ENCODE data around the gene FBRSL1.

Gene FBRSL1

GRCh38 chr12:132558861-132559623 lies 69.1 kb downstream of the FBRSL1 start:
- DNase-seq (ENCODE audit: low read depth): no peak

GRCh38 chr12:132559652-132560363 lies 69.9 kb downstream of the FBRSL1 start:
- no peak for DNase-seq (ENCODE audit: low read depth)

GRCh38 chr12:132560364-132560613 lies 70.3 kb downstream of the FBRSL1 start:
- no peak for DNase-seq (ENCODE audit: low read depth)

GRCh38 chr12:132560614-132561426 lies 70.9 kb downstream of the FBRSL1 start:
- DNase-seq (ENCODE audit: low read depth): no peak
